ENCODE measurements around the gene POC1A.
"Not testable (repeated sequence)": the region's sequence is repeated elsewhere in the genome, so short reads cannot be mapped to it uniquely, and the experiment has no call there.

The POC1A gene

DNA sequence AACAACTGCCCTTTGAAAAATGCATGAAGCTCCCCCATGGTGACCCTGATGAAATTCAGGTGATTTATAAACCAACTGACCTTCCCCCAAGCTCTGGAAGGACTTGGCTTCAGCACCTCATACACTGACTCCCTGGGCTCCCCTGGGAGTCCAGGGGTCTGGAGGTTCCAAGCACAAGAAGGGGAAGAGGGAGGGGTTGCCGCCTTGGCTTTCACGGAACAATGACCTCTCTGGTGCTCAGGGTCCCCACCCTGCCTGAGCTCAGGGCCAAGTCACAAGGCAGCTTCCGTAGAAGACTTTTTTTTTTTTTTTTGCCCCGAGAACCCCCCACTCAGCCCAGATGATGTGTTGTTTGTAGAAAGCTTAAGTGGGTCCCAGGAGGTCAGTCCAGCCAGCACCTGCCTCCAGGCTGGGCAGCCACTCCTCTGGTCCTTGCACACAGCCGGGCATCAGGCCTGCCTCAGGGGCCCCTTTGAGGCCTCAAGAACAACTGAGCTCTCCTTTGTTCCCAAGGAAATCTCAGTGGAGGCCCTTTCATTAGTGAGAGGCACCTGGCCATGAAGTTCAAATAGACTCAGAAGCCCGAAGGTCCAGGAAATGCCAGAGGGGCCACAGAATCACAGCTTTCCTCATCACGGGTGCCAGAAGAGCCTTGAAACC lies 29.7 kb upstream of the POC1A start:
- DNase-seq, result no peak

DNA sequence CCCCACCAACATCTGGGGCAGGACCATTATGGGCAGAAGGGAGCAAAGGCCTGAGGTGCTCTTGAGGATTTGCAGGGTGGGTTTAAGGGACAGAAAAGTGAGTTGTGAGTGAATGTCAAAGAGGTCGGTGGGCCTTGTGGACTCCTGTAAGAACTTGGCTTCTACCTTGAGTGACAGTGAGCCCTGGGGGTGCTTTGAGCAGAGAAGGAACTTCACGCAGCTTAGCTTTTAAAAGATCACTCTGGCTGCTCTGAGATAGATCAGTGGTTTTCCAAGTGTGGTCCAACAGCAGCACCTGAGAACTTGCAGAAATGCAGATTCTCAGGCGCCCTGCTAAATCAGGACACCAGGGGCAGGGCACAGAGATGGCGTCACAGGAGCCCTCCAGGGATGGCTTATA lies 28.5 kb upstream of the POC1A start:
- no peak for DNase-seq

DNA sequence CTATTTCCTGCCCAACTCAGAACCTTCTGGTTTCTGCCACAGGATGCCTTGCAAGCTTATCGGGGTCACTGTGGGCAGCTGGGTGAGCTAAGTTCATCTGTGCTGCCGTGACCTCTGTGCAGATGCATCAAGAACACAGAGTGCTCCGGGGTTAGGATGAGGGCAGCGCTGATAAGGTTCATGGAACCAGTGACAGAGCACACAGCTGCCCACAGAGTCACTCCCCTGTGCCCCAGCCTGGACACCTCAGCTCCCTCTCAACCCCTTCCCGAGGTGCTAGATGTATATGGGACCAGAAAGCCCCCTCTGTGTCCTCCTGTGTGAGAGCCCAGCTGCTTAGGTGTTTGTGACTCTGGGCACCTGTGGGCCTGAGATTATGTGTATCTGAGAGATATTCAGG lies 28.0 kb upstream of the POC1A start:
- DNase-seq, result no peak

DNA sequence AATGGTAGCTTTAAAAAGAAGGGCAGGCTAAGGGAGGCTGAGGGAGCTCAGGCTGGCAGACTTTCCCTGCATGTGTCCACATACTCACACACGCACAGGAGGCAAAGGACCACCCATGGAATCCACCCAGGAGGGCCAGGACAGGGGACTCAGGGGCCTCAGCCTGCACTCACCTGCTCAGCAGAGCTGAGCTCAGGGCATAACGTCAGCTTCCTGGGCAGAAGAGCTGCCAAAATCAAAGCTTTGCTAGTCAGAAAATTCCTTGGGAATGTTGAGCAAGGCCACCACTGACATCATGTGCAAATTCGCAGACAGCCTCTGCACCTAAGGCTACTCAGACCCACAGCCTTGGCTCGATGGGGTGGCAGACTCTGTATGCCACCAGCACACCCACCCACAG lies 27.3 kb upstream of the POC1A start:
- DNase-seq, result no peak

DNA sequence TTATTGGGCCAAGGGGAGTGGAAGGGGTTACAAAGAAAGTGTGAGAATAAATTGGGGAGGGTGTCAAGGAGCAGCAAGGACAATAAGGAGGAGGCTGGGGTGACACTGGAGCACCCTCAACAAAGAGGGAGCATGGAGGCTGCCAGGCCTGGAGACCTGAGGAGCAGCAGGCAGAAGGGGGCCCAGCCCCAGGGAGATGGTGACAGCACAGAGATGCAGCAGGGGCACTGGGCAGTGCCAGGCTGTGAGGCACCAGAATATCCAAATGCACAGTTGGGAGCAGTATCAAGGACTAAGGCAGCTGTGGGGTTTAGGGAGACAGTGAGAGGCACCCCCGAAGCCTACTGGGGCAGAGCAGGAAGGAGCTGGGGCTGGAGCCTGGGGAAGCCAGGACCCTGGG lies 24.3 kb upstream of the POC1A start:
- no peak for DNase-seq

DNA sequence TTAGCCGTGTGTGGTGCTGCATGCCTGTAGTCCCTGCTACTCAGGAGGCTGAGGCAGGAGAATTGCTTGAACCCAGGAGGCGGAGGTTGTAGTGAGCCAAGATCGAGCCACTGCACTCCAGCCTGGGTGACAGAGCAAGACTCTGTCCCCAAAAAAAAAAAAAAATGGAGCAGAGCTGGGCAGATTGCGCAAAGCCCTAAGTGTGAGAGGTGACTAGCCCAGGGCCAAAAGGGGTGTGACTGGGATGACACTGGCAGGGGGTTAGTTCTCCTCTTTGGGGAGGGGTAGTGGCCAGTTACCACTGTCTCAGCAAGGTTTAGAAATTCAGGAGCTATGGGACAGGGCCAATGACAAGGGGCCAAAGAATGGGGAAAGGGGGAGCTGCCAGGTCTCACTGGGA lies 23.9 kb upstream of the POC1A start:
- DNase-seq, result not testable (repeated sequence)

DNA sequence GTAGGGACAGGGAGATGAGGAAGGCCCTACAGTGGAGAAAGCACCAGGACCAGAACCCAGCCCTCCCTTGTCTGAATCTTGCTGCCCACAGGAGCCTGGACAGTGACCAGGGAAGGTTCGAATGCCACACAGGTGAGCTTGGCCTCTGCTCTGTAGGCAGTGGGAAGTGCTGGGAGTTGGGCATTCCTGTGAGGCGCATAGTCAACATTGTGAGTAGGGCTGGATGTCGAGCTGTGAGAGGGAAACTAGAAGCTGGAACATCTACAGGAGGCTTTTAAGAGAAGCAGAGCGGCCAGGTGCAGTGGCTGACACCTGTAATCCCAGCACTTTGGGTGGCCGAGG lies 23.4 kb upstream of the POC1A start:
- no peak for DNase-seq

DNA sequence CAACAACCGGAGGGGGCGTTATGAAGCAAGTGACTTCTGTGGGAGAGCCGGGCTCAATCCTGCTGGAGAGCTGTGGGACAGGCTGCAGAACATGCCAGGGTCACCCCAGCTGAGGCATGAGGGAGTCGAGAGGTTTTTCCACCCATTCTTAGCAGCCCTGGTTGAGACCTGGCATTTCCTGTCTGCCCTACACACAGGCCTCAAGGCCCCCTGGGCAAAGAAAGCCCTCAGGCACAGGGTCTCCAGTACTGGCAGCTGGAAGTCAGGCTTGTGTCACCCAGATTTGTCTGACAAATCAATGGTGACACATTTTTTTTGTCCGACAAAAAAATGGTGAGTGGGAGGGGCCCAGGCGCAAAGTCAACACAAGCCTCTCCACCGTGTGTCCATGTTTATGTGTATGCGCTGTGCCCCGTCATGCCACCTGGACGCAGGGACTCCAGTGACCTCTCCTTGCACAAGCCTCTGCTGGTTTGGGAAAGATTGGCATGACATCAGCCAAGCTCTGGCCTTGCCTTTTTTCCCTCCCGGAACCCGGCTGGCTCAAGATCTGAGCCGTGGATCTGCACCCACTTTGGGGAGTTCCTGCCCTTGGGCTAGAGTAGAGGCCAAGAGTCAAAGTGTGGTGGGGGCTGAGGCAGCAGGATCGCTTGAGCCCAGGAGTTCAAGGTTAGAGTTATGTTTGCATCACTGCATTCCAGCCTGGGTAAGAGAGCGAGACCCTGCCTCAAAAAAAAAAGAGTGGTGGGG lies 22.9 kb upstream of the POC1A start:
- DNase-seq, result no peak

DNA sequence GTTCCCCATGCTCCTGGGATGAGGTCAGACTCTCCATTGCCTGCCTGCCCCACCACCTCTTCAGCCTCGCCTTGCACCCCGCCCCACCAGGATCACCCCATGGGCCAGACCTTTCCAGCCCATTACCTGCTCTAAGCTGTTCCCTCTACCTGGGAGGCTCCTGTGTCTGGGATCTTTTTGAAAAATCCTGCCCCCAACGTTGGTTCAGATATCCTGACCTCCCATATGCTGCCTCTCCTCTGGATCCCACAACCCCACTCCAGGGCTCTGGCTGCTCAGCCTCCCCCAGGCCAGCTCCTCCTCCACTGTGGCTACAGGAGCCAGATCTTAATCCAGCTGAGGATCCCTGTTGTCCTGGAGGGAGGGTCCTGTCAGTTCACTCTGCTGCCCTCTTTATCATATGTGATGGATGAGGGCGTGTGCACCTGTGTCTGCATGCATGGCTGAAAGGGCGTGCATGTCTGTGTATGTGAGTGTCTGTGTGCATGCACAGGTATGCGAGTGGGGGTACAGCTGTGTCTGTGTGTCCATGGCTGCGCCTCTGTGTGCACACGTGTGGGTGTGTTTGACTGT lies 22.0 kb upstream of the POC1A start:
- DNase-seq, result no peak

DNA sequence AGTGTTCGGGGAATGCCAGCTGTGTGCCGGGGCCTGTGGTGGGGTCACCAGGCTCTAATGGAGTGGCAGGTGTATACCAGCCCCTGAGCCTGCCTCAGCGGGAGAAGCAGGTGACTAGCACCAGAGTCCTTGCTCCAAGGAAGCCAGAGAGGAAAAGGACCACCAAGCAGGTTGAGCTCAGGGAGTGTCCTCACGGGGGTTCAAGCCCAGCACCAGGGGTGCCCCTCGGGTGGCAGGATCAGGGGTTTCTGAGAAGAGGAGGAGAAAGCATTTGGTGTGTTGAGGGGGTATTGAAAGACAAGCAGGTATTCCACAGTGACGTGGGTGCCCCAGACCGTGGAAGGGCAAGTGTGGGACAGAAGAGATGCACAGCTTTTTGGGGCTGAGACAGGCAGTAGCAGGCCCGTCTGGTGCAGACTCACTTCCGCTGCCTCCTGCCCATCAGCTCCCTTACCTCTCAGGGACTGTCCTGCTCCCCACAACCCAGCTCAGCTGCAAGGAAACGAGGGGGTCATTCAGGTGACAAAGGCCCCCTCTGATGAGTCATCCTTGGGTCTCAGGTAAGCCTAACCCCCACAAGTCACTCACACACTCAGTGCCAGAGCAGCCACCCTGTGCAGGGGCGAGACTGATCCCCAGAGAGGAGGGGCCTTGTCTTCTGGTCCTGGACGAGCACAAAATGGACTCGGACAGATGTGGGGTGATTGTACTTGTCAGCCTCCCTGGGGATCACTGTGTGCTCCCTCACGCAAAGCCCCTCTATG lies 21.4 kb upstream of the POC1A start:
- no peak for DNase-seq

DNA sequence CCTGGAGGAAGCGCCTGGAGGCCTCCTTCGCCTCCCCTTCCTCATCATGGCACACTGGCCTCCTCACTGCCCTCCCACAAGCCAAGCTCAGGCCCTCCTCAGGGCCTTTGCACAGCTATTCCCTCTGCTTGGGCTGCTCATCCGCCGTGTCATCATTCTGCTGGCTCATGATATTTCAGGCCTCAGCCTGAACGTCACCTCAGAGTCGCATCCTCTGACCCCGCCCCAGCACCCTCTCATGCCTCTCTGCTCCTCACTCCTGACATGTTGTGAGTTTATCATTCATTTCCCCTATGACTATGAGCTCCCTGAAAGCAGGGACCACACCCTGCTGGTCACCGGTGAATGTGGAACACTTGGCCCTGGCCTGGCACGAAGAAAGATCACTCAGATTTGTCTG lies 20.7 kb upstream of the POC1A start:
- no peak for DNase-seq

DNA sequence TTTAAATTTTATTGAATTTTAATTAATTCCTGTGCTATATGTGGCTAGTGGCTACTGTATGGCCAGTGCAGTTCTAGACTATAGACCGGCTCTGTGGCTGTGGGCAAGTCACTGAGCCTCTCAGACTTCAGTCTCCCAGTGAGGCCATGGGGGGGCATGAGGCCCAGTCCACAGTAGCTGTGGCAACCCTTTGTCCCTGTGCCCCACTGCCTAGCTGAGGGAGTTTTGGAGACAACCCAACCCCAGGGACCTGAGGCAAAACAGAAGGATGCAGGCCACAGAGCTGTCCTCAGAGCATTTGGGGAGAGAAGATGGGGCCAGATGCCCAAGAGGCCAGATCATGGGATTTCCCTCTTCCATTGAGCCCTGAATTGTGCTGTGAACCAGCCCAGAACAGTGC lies 18.9 kb upstream of the POC1A start:
- no peak for DNase-seq

DNA sequence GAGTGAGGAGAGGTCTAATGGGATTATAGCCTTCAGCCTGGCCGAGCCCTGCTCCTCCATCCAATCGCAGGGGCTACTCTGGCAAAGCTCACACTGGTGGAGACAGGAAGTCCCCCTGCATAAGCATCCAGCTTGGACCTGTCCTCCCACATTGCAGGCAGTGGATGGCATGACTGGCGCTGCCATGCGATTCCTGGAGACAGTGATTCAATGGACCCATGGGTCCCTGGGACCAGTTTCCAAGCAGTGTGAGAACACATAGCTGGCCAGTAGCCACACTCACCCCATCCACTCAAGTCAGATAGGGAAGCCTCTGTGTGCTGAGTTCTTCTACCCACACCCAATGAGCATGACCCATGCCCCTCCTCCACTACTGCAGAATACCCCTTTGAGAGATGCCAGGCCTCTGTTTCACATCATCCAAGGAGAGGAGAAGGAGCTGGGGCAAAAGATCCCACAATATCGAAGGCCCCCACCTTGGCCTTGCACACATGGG lies 18.1 kb upstream of the POC1A start:
- no peak for DNase-seq

DNA sequence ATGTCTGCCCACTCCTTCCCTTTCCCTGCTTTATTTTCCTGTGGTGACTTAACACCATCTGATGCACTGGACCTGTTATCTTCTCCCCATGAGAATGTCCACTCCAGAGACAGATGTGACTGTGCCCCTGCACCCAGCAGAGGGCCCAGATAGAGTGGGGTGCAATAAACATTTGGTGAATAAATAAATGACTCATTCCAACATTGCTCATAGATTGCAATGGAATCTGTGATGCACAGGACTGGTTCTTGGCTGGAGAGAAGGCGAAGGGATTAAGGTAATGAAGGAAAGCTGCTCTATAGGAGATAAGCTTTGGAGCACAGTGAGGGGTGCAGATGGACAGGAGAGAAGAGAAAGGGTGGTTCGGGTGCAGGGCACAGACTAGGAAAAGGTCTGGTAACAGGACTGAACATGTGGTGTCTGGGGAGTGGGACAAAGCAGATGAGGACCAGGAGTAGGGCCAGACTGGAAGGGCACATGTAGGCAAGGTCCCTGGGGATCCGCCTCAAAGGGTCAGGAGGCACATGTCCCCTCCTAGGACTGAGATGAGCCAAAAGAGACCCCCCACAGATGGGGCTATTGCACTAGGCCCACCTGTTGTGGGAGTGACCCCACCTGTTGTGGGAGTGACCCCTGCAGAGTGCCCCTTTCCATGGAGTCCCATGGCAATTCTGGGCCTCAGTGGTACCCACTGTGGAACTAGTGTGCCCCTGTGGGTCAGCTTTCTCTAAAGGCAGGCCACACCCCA lies 17.5 kb upstream of the POC1A start:
- DNase-seq, result no peak

DNA sequence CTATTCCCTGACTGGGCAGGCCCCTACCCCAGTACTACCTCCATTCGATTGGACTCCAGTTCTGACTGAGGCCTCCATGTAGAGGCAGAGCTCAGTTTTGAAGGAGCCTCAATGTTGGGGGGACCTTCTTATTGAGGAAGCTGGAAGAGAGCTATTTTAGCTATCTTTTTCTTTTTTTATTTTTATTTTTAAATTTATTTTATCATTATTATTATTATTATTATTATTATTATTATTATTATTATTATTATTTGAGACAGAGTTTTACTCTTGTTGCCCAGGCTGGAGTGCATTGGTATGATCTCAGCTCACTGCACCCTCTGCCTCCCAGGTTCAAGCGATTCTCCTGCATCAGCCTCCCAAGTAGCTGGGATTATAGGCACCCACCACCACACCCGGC lies 16.0 kb upstream of the POC1A start:
- not testable (repeated sequence) for DNase-seq

DNA sequence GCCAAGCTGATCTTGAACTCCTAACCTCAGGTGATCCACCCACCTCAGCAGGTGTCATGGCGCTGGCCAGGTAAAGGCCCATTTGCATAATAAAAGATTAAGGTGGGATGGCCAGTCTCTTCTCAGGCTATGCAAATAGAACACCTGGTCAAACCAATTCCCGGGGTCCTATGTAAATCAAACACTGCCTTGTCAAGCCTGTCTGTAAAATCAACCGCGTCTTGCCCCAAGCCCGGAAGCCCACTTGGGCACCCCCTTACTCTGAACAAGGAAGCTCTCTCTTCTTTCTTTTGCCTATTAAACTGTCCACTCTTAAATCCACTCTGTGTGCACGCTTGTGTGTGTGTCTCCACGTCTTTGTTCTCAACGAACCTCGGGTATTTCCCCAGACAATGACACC lies 13.0 kb upstream of the POC1A start:
- DNase-seq, result no peak

DNA sequence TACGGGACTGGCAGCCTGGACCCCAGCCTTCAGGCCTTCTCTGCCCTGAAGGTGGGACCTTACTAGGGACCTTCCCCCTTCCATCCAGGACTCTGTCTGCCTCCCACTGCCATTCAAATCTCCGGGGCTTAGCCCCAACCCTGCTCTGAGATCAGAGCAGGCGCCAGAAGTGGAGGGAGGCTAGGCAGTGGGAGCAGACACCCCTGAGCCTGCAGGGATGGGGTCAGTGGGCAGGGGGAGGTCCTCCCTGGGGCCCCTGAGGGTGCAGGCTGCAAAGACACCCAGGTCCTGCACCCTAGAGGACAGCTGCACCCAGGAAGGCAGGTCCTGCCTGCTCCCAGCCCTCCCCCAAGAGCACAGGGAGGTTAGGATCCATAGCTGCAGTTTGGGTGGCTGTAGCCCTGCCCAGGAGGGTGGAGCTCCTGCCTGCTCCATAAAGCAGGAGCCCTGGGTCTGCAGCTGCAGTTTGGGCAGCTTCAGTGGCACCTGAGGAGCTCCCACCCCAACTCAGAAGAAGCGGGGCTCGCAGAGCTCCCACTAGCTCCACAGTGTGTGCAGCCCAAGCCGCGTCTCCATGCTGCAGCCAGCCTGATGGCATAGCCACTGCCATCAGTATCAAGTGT lies 8.1 kb upstream of the POC1A start:
- peak; percentile 8 for DNase-seq

DNA sequence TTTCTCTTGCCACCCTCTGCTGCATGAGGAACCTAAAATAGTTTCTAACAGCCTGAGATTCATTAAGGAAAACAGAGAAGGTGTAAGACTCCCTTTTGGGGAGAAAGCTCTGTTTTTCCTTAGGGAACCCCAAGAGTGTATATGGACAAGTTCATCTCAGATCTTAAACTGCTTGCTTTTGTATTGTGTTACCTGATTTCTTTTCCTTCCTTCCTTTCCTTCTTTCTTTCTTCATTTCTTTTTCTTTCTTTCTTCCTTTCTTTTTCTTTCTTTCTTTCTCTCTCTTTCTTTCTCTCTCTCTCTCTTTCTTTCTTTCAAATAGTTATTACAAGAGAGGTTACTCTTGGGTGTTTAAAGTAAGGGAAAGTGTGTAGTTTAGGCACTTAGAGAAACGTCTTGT lies 5.3 kb upstream of the POC1A start:
- no peak for DNase-seq

DNA sequence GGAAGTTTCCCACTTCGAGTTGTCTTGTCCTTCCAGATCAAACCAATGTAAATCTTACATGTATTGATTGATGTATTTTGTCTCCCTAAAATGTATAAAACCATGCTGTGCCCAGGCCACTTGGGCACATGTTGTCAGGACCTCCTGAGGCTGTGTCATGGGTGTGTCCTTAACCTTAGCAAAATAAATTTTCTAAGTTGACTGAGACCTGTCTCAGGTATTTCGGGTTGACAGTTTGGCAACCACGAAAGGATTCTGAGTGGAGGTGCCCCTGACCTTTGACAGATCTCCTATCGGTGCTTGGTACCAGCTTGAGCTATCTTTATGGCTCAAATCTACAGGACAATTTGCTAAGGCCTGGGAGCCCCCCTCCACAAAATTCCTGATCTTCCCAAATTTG lies 1.7 kb upstream of the POC1A start:
- DNase-seq, result peak; percentile 6

DNA sequence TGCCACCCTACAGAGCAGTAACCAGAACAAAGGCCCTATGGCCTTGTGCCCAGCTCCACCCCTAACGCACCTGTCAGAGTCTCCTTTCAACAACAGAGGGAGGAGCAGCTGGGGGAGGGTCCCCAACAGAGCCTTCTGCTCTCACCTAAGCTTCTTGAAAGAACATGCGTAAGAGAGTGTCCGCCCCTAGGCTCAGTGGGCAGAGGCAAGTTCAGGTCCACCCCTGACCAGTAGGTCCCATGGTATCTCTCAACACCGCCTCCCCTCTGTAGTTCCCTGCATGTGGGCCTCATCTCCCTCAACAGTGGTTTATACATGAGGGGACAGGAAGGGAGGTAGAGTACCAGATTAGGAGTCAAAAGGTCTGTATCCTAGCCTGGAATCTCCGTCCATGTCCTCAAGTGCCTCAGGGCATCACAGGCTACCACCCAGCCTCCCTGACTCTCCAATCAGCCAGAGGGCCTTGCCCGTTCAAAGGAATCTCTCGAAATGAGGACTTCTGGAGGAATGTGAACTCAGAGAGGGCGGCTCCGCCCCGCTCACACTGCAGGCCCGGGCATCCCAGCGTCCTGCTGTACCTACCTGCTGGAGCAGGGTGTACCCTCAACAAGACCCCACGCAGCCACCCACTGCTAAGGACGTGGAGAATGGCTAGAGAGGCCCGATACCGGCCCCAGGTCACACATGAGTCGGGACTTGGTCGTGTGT lies 680 bp downstream of the POC1A start:
- peak; percentile 27 for DNase-seq

DNA sequence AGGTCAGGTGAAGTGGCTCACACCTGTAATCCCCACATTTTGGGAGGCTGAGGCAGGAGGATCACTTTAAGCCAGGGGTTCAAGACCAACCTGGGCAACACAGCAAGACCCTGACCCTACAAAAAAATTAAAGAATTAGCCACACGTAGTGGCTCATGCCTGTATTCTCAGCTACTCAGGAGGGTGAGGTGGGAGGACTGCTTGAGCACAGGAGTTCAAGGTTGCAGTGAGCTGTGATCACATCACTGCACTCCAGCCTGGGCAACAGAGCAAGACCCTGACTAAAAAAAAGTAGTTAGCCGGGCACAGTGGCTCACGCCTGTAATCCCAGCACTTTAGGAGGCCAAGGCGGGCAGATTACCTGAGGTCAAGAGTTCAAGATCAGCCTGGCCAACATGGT lies 2.2 kb downstream of the POC1A start:
- DNase-seq, result not testable (repeated sequence)

DNA sequence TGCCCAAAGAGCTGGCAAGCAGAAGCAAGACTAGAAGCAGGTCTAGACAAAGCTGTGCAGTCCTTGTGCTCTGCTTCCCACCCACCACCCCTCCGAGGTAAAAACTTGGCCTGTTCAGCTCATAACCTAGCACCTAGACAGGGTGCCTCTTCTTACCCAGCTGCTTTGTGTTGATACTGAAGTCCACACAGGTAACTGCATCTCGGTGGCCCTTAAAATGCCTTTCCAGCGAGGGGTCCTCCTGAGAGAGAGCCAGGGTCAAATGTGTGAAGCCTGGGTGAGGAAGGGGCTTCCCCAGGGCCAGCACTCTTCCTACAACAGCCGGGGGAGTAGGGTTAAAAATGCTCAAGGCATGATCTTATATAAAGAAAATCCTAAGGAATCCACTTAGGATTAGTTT lies 3.4 kb downstream of the POC1A start:
- DNase-seq, result no peak

Data from femur (tissue), 1 donor.